Brain microvascular endothelial cell (primary cell): ENCODE measurements around the gene CACHD1.

Source experiments
- DNase-seq: peaks from one replicate; pipeline ENCODE4 v3.0.0-alpha.2; 2020
- H3K27ac ChIP-seq: fragments of 250-450 bp; sonication (Bioruptor Pico); 2 replicates; pipeline ENCODE4 v1.5.1; 2020; ENCODE audit warnings: mild to moderate bottlenecking, moderate library complexity
- H3K27me3 ChIP-seq: fragments of 250-450 bp; sonication (Bioruptor Pico); replicated peaks from 2 replicates; pipeline ENCODE4 v1.5.1; 2020; ENCODE audit warnings: mild to moderate bottlenecking
- H3K36me3 ChIP-seq: fragments of 250-450 bp; sonication (Bioruptor Pico); replicated peaks from 2 replicates; pipeline ENCODE4 v1.5.1; 2020; ENCODE audit warnings: mild to moderate bottlenecking
- H3K4me3 ChIP-seq: 2 replicates; pipeline ENCODE4 v1.5.1; 2011; ENCODE audit warnings: low read depth, mild to moderate bottlenecking, control low read depth, low read length, moderate library complexity
- CTCF ChIP-seq: IDR thresholded peaks from 2 replicates; pipeline ENCODE4 v1.5.1; 2011; ENCODE audit warnings: low read depth, mild to moderate bottlenecking, moderate library complexity, low read length, control low read depth, inconsistent platforms; ENCODE audit errors: missing control alignments
- in situ Hi-C: cut with HindIII; loops from 2 replicates; pipeline ENCODE4 v1.10.0; 2017; ENCODE audit warnings: low sequenced_read_pairs, low pct_ligation_motif_present

The CACHD1 gene

GRCh38 chr1:64451440-64451839, 18.5 kb upstream of the CACHD1 start:
- in situ Hi-C loops, result no loop called here
- DNase-seq, result no peak
- Histone ChIP-seq H3K36me3 (no peaks in the 10 kb centered on the region), H3K27ac (no peak overlapping the region), H3K4me3 (no peak overlapping the region), H3K27me3 (no peaks in the 10 kb centered on the region)
- TF ChIP-seq CTCF, result no peak

- no peak for TF ChIP-seq CTCF
- no peak for DNase-seq
- Histone ChIP-seq H3K27ac (no peak overlapping the region), H3K27me3 (no peaks in the 10 kb centered on the region), H3K4me3 (no peak overlapping the region), H3K36me3 (no peaks in the 10 kb centered on the region)
- in situ Hi-C loops, result no loop called here
Observed at GRCh38 chr1:64453688-64454087, 16.2 kb upstream of the CACHD1 start.

- in situ Hi-C loops, result no loop called here
- no peak for DNase-seq
- H3K27me3 ChIP-seq, result no peaks in the 10 kb centered on the region
- H3K4me3 ChIP-seq, result no peak overlapping the region
- no peak for TF ChIP-seq CTCF
- no peaks in the 10 kb centered on the region for H3K36me3 ChIP-seq
- no peak overlapping the region for H3K27ac ChIP-seq
Observed at GRCh38 chr1:64458915-64459314, 11.0 kb upstream of the CACHD1 start.

GRCh38 chr1:64459743-64460142, 10.2 kb upstream of the CACHD1 start:
- no peak for TF ChIP-seq CTCF
- Histone ChIP-seq H3K27ac (no peak overlapping the region), H3K36me3 (no peaks in the 10 kb centered on the region), H3K4me3 (no peak overlapping the region), H3K27me3 (no peaks in the 10 kb centered on the region)
- no peak for DNase-seq
- in situ Hi-C loops, result no loop called here

GRCh38 chr1:64466033-64466432, 3.9 kb upstream of the CACHD1 start:
- H3K27ac ChIP-seq, result no peak overlapping the region
- H3K27me3 ChIP-seq, result no peaks in the 10 kb centered on the region
- no peaks in the 10 kb centered on the region for H3K36me3 ChIP-seq
- H3K4me3 ChIP-seq, result no peak overlapping the region
- no peak for TF ChIP-seq CTCF
- in situ Hi-C loops, result no loop called here
- DNase-seq, result no peak

- Histone ChIP-seq H3K4me3 (peak overlapping the region; percentile 64), H3K27me3 (no peaks in the 10 kb centered on the region), H3K27ac (no peak overlapping the region), H3K36me3 (no peaks in the 10 kb centered on the region)
- in situ Hi-C loops, result no loop called here
- DNase-seq, result no peak
- no peak for TF ChIP-seq CTCF
Observed at GRCh38 chr1:64469116-64469976, 583 bp upstream of the CACHD1 start.
